G401 (cell line): ENCODE data around the gene SLC17A1. TPM values are rescaled to one million over a fixed set of nuclear protein-coding genes. Genes with fewer than 3 reads are reported as not detected.
"Not testable (repeated sequence)": the region's sequence is repeated elsewhere in the genome, so short reads cannot be mapped to it uniquely, and the experiment has no call there.

Source experiments
- DNase-seq: peaks from one replicate; pipeline ENCODE4 v3.0.0-alpha.2; 2015; ENCODE audit warnings: low spot score
- in situ Hi-C: cut with HindIII; loops from 2 replicates; pipeline ENCODE4 v1.10.0; 2016; ENCODE audit warnings: low sequenced_read_pairs, mixed read lengths
- total RNA-seq: library from RNA; depleted of rRNA; stranded (reverse); fragments of >200 nt; shearing (Covaris generic); gene quantifications from 2 replicates; pipeline ENCODE4 v1.2.3, GENCODE V29; 2014

Gene SLC17A1
- total RNA-seq, 1 experiment from 2014 or later = not detected

- in situ Hi-C loops = no loop called here
- DNase-seq = no peak
Observed at GRCh38 chr6:25777031-25777430, 54.8 kb downstream of the SLC17A1 start.

DNA sequence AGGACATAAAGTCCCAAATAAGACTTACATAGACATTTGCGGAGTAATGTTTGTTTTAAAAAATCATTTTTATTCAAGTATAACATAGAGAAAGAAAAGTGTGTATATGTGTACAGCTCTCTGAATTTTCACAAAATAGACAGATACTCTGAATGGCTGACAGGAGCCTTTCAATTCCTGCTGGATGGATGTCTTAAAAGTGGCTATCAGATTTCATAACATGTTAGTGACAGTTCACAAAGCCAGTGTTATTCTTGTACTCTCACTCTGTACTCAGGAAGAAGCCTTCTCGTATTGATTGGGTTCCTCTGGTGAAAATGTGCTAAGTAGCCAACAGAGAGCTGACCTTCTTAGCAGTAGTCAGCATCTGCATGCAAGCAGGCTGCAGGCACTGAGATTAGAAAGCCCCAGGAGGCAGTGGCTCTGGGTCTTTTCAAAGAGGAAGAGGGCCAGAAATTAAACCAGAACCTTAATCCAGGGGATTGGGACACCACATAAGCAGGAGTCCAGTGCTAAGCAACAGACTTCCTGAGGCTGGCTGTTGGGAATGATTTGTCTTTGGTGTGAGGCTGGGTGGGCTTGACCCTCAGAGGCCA, 57.6 kb downstream of the SLC17A1 start:
- in situ Hi-C loops = no loop called here
- no peak for DNase-seq

DNA sequence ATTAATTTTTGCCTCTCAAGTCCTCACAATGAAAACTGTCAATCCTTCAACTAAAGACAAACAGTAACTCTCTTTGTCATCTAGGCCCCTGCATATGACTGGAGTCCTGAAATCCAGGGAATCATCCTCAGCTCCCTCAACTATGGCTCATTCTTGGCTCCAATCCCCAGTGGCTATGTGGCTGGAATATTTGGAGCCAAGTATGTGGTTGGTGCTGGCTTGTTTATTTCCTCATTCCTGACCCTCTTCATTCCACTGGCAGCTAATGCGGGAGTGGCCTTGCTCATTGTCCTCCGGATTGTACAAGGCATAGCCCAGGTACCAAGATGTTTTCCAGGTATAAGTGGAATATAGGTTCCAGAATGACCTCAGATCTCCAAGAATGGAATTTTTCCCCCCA, 61.9 kb downstream of the SLC17A1 start:
- in situ Hi-C loops = no loop called here

GRCh38 chr6:25768566-25768965, 63.3 kb downstream of the SLC17A1 start:
- no peak for DNase-seq

More for the DNA sequence above, 61.9 kb downstream of the SLC17A1 start:
- DNase-seq = no peak

GRCh38 chr6:25764611-25765010, 67.2 kb downstream of the SLC17A1 start:
- in situ Hi-C loops = no loop called here
- DNase-seq = no peak

More at GRCh38 chr6:25768566-25768965, 63.3 kb downstream of the SLC17A1 start:
- in situ Hi-C loops = no loop called here

GRCh38 chr6:25757936-25758642, 73.8 kb downstream of the SLC17A1 start:
- in situ Hi-C loops = no loop called here

DNA sequence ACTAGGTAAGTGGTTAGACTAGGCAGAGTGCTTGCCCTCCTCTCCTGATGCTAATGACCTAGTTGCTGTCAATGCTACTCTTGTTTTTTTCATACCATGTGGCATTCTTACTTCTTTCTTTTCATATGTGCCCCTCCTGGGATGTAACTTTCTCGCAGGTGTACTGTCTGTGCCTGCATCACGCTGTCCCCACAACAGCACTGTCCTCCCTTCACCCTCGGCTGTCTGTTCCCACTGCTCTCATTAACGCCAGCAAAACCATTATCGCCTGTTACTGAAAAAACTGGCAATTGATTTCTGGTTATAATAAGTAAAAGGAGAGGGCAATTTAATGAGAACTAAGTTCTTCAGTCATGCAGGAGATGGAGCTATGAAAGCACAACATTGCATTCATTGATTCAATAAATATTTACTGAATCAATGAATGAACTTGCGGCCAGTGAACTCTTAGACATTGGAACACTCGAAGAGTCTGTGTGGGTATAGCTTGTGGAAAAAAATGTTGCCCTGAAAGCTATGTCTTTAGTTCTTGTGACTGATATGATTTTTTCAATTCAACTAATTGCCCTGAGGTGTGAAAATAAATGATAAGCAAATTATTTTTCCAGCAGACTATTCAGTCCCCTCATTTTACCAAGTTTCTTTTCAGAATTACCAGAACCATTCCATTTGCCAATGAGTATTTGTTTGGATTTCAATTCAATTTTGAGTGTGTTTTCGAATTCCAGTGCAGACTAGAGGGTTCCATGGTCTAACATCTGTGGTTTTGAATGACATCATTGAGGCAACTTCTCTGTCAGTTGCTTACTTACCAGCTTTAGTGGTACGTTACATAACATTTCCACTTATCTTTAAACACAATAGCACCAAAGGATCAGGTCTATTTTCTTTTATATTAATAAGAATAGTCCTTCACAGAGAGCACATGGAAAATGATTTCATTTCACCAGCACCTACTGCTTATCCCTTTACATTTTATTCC, 75.2 kb downstream of the SLC17A1 start:
- in situ Hi-C loops = no loop called here
- no peak for DNase-seq

More at GRCh38 chr6:25757936-25758642, 73.8 kb downstream of the SLC17A1 start:
- DNase-seq = no peak

DNA sequence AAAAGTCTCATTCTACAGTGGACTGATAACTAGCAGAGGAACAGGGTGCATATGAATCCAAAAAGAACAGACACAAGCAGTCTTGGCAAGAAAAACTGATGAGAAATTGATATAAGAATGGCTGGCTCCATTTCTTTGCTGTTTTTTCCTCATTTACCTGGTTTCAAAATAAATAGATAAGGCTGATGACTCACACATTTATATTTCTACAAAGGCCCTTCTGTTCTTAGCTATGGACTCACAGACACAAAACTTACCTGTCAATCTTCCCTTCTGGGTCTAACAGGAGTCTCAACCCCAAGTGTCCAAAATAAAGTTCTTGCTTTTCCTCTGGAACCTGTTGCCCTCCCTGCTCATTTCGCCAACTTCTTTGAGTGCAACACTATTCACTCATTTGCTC, 76.4 kb downstream of the SLC17A1 start:
- in situ Hi-C loops = no loop called here
- no peak for DNase-seq

GRCh38 chr6:25754535-25754934, 77.3 kb downstream of the SLC17A1 start, which contains the start of gene SLC17A4:
SLC17A4 (plus strand) TSS chr6:25754742; CDS start chr6:25761963, 7,221 bp downstream.
- no peak for DNase-seq
- in situ Hi-C loops = no loop called here

DNA sequence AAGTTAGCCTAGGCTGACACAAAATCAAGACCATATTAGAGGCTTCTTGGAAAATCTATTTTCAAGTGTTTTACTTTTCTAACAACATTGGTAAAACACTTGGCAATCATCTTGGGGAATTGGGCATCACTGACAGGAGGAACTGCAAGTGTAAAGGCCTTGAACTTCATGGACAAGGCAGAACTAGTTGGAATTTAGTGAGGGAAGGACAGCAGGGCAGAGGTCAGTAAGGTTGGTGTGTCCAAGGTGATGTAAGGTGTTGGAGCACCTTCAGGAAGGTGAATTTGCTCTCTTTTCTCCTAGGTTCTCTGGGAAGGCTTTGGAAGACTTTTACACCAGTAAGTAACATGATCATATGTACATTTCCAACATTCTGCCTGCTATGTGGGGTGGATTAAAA, 78.8 kb downstream of the SLC17A1 start:
- in situ Hi-C loops = no loop called here

GRCh38 chr6:25750906-25751305, 80.9 kb downstream of the SLC17A1 start:
- DNase-seq = no peak
- in situ Hi-C loops = no loop called here

More for the DNA sequence above, 78.8 kb downstream of the SLC17A1 start:
- no peak for DNase-seq

DNA sequence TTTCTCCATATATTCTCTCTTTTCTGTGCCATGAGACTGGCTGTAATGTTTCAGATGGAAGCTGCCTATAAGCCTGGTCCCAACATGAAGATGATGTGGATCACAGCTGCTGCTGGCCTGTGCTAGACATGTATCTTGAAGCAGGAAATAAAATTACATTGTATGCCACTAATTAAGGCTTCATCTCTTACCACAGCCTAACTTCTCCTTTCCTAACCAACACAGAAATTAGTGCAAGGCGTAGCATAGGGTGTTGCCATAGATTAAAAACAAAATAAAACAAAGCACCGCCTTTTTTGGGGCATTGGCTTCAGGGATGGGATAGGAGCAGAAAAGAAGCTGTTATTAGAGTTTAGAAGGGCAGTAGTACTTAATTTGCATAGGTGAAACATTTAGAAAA, 82.0 kb downstream of the SLC17A1 start:
- no peak for DNase-seq
- in situ Hi-C loops = no loop called here

DNA sequence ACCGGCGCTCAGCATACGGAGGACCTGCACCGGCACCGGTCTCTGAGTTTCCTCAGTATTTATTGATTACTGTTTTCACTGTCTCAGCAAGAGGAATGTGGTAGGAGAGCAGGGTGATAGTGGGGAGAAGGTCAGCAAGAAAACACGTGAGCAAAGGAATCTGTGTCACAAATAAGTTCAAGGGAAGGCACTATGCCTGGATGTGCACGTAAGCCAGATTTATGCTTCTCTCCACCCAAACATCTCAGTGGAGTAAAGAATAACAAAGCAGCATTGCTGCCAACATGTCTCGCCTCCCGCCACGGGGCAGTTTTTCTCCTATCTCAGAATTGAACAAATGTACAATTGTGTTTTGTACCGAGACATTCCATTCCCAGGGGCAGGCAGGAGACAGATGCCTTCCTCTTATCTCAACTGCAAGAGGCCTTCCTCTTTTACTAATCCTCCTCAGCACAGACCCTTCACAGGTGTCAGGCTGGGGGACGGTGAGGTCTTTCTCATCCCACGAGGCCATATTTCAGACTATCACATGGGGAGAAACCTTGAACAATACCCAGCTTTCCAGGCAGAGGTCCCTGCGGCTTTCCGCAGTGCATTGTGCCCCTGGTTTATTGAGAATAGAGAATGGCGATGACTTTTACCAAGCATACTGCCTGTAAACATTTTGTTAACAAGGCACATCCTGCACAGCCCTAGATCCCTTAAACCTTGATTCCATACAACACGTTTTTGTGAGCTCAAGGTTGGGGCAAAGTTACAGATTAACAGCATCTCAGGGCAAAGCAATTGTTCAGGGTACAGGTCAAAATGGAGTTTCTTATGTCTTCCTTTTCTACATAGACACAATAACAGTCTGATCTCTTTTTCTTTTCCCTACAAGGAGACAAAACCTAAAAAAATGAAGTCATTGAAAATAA, 83.0 kb downstream of the SLC17A1 start:
- DNase-seq, in situ Hi-C loops: not testable (repeated sequence)

DNA sequence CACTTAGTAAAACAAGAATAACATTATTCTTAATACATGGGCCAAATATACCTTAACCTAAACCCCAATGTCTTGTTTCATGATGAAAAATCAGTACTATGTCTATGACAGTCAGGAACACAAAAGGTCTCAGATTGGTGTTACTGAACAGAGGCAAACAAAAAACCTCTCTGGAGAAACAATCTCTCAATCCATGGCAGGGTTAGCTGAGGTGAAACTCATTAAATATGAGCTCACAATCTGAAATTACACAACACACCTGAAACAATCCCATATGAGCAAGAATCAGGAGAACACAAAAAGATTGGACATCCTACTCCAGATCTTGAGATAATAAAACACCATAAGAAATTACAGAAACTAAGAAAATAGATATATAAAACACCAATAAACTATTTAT, 83.8 kb downstream of the SLC17A1 start:
- in situ Hi-C loops = no loop called here
- no peak for DNase-seq

- no peak for DNase-seq
- in situ Hi-C loops = no loop called here
Observed at GRCh38 chr6:25747477-25747876, 84.4 kb downstream of the SLC17A1 start.

GRCh38 chr6:25746968-25747367, 84.9 kb downstream of the SLC17A1 start:
- in situ Hi-C loops = no loop called here
- no peak for DNase-seq

- in situ Hi-C loops = no loop called here
Observed at GRCh38 chr6:25745836-25746235, 86.0 kb downstream of the SLC17A1 start.

DNA sequence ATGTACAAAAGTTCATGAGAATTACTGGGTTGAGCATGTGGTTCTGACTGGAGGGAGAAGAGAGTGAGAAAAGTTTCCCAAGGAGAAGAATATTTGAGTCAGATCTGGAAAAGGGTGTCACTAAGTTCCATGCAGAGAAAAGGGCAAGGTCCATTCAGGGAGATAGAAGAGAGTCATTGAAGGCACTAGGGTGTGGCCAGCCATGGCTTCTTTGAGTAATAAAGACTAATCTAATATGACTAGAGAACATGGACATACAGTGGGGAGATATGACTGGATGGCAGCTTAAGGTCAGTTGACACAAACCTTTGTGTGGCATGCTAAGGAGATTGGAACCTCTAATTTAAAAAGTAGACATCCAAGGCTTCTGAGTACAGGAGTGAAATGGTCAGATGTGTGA, 88.0 kb downstream of the SLC17A1 start:
- in situ Hi-C loops = no loop called here
- DNase-seq = no peak

More at GRCh38 chr6:25745836-25746235, 86.0 kb downstream of the SLC17A1 start:
- no peak for DNase-seq

DNA sequence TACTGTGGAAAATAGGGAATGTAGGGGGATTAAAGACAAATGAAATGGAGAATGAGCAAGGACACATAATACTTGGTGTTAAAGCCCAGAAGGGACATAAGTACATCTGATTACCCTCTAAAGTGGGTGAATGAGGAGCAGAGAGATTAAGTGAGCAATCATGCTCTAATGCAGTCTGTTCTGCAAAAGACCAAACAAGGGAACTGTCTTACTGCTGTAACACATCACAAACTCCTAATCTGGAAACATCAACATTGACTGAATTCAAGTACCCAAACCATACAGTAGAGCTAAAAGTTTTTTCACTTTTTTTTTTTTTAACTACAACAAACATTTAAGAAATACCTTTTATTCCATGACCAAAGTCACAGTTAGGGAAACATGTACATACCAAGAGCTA, 96.6 kb downstream of the SLC17A1 start:
- no peak for DNase-seq
- in situ Hi-C loops = no loop called here
